OCI-LY3 (cell line): ENCODE measurements around the gene ZSCAN9.

Experiments used
- H2AFZ ChIP-seq: fragments of 200-600, 300-600 bp; shearing (Covaris generic); 2 replicates; pipeline ENCODE4 v1.6.0; 2014; ENCODE audit warnings: antibody characterized with exemption, low read depth, low read length
- H3K27ac ChIP-seq: fragments of 200-600, 300-600 bp; sonication (generic); 2 replicates; pipeline ENCODE4 v1.5.1; 2014; ENCODE audit warnings: mild to moderate bottlenecking, low read length, moderate library complexity, mixed read lengths
- H3K27me3 ChIP-seq: fragments of 200-600, 300-600 bp; sonication (generic); 2 replicates; pipeline ENCODE4 v1.6.1; 2014; ENCODE audit warnings: low read depth, low read length, mixed read lengths
- H3K36me3 ChIP-seq: fragments of 200-600, 300-600 bp; sonication (generic); replicated peaks from 2 replicates; pipeline ENCODE3; 2014; ENCODE audit warnings: low read depth, low read length, mixed read lengths
- H3K4me1 ChIP-seq: fragments of 300-600, 200-600 bp; sonication (generic); 2 replicates; pipeline ENCODE4 v1.6.1; 2014; ENCODE audit warnings: low read length, mixed read lengths
- H3K4me2 ChIP-seq: fragments of 200-600, 300-600 bp; sonication (generic); 2 replicates; pipeline ENCODE4 v1.6.1; 2014; ENCODE audit warnings: low read length, mixed read lengths
- H3K4me3 ChIP-seq: fragments of 300-600, 200-600 bp; sonication (generic); 2 replicates; pipeline ENCODE4 v1.5.1; 2014; ENCODE audit warnings: antibody characterized with exemption, mild to moderate bottlenecking, low read length, moderate library complexity
- H3K79me2 ChIP-seq: fragments of 300-600, 200-600 bp; shearing (Covaris generic); 2 replicates; pipeline ENCODE4 v1.6.1; 2014; ENCODE audit warnings: mild to moderate bottlenecking, low read length, mixed read lengths
- H3K9ac ChIP-seq: fragments of 300-600, 200-600 bp; shearing (Covaris generic); 2 replicates; pipeline ENCODE4 v1.6.0; 2014; ENCODE audit warnings: mild to moderate bottlenecking, low read length, moderate library complexity
- H3K9me3 ChIP-seq: fragments of 200-600, 300-600 bp; shearing (Covaris generic); 2 replicates; pipeline ENCODE4 v1.6.1; 2014; ENCODE audit warnings: low read length, mixed read lengths; ENCODE audit not compliant: insufficient read depth
- H4K20me1 ChIP-seq: fragments of 200-600, 300-600 bp; sonication (generic); 2 replicates; pipeline ENCODE4 v1.6.1; 2016; ENCODE audit warnings: low read length, mixed read lengths; ENCODE audit not compliant: insufficient read depth
- EZH2phosphoT487 ChIP-seq: fragments of 200-600 bp; shearing (Covaris generic); IDR thresholded peaks from 2 replicates; pipeline ENCODE4 v1.6.1; 2018; ENCODE audit warnings: antibody characterized with exemption, mixed run types, low read depth
- TF ChIP-seq, protein P1 (sequence below): fragments of 200-600, 300-600 bp; sonication (generic); IDR thresholded peaks from 2 replicates; pipeline ENCODE4 v1.5.1; 2014; ENCODE audit warnings: antibody characterized with exemption, low read length, low read depth

Gene ZSCAN9

GRCh38 chr6:28224131-28225055 is 682 bp upstream of the ZSCAN9 start:
- peak overlapping the region; percentile 78; the same call in 1 of the 2 replicates for H2AFZ ChIP-seq
- peak overlapping the region; percentile 93 for H3K4me3 ChIP-seq

DNA sequence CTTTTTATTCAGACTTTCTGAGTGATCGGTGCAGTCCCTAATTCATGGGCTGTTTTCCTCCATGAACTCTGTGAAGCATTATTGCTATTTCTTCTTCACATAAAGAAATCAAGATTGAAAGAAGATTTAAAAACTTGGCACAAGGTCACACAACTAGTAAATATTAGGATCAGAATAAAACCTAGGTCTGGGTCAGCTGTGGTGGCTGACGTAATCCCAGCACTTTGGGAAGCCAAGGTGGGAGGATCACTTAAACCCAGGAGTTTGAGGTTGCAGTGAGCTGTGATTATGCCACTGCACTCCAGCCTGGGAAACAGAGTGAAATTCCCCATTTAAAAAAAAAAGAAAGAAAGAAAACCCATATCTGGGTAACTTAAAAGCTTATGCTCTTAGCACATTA is 1.4 kb downstream of the ZSCAN9 start:
- no peak overlapping the region for H3K27ac ChIP-seq

More at GRCh38 chr6:28224131-28225055, 682 bp upstream of the ZSCAN9 start:
- H3K9ac ChIP-seq, result peak overlapping the region; percentile 84
- H3K79me2 ChIP-seq, result peaks cover 10% of the 10 kb centered on the region
- H3K27ac ChIP-seq, result peak overlapping the region; percentile 22; the same call in 1 of the 2 replicates
- H3K27me3 ChIP-seq, result no peaks in the 10 kb centered on the region
- no peaks in the 10 kb centered on the region for H4K20me1 ChIP-seq
- H3K36me3 ChIP-seq, result peaks cover 17% of the 10 kb centered on the region
- peak overlapping the region; percentile 87 for H3K4me2 ChIP-seq
- peaks cover 9% of the 10 kb centered on the region for H3K4me1 ChIP-seq
- H3K9me3 ChIP-seq, result no peaks in the 10 kb centered on the region
- no peak for TF ChIP-seq EZH2phosphoT487

DNA sequence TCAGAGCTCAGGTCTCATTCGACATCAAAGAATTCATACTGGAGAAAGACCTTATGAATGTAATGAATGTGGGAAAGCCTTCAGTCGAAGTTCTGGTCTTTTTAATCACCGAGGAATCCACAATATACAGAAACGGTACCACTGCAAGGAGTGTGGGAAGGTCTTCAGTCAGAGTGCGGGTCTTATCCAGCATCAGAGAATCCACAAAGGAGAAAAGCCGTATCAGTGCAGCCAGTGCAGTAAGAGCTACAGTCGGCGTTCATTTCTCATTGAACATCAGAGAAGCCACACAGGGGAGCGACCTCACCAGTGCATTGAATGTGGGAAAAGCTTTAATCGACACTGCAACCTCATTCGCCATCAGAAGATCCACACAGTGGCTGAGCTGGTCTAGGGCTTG is 7.7 kb downstream of the ZSCAN9 start:
- Histone ChIP-seq H3K36me3 (peaks cover 18% of the 10 kb centered on the region), H3K4me2 (no peak overlapping the region), H4K20me1 (no peaks in the 10 kb centered on the region)

More for the DNA sequence above, 1.4 kb downstream of the ZSCAN9 start:
- Histone ChIP-seq H3K9ac (no peak overlapping the region), H3K4me3 (no peak overlapping the region), H3K9me3 (no peaks in the 10 kb centered on the region), H3K4me2 (peak overlapping the region; percentile 87; the same call in 1 of the 2 replicates), H3K36me3 (peaks cover 21% of the 10 kb centered on the region), H3K4me1 (peaks cover 9% of the 10 kb centered on the region), H4K20me1 (no peaks in the 10 kb centered on the region), H3K27me3 (no peaks in the 10 kb centered on the region), H2AFZ (no peak overlapping the region), H3K79me2 (peaks cover 10% of the 10 kb centered on the region)
- TF ChIP-seq, protein P1, sequence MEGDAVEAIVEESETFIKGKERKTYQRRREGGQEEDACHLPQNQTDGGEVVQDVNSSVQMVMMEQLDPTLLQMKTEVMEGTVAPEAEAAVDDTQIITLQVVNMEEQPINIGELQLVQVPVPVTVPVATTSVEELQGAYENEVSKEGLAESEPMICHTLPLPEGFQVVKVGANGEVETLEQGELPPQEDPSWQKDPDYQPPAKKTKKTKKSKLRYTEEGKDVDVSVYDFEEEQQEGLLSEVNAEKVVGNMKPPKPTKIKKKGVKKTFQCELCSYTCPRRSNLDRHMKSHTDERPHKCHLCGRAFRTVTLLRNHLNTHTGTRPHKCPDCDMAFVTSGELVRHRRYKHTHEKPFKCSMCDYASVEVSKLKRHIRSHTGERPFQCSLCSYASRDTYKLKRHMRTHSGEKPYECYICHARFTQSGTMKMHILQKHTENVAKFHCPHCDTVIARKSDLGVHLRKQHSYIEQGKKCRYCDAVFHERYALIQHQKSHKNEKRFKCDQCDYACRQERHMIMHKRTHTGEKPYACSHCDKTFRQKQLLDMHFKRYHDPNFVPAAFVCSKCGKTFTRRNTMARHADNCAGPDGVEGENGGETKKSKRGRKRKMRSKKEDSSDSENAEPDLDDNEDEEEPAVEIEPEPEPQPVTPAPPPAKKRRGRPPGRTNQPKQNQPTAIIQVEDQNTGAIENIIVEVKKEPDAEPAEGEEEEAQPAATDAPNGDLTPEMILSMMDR, result no peak
- no peak for TF ChIP-seq EZH2phosphoT487

DNA sequence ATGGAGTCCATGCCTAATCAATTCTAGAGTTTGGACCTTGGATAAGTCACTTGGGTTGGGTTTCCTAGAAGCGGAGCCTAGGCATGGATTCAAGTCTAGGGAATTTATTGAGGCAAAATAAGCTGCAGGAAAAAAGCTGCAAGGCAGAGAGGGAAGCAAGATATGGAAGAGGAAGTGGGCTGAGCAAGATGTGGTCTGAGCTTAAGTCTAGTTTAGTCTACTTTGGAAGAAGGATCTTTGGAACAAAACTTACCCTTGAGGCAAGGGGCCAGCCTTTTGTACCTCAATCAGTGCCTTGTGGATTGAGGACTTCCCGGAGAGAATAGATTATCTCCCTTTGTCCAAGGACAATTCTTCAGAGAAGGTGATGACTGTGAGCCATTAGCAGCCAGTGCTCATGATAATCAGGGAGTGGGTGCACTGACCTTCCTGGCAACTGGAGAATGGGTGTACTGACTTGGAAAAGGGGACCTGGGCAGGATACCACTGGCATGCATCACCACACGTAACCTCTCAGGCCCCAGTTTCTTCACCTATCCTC is 10.9 kb downstream of the ZSCAN9 start:
- H3K9me3 ChIP-seq, result no peaks in the 10 kb centered on the region
- no peak overlapping the region for H3K4me2 ChIP-seq
- no peak overlapping the region for H3K9ac ChIP-seq
- no peak overlapping the region for H3K27ac ChIP-seq
- H3K36me3 ChIP-seq, result peaks cover 5% of the 10 kb centered on the region
- TF ChIP-seq, protein P1, result no peak
- TF ChIP-seq EZH2phosphoT487, result no peak
- H4K20me1 ChIP-seq, result no peaks in the 10 kb centered on the region
- no peaks in the 10 kb centered on the region for H3K27me3 ChIP-seq
- H2AFZ ChIP-seq, result no peak overlapping the region
- H3K4me1 ChIP-seq, result no peaks in the 10 kb centered on the region
- no peaks in the 10 kb centered on the region for H3K79me2 ChIP-seq
- no peak overlapping the region for H3K4me3 ChIP-seq

More for the DNA sequence above, 7.7 kb downstream of the ZSCAN9 start:
- no peak for TF ChIP-seq EZH2phosphoT487
- TF ChIP-seq, protein P1, result no peak
- Histone ChIP-seq H3K27me3 (no peaks in the 10 kb centered on the region), H3K4me1 (no peaks in the 10 kb centered on the region), H3K9ac (no peak overlapping the region), H2AFZ (no peak overlapping the region), H3K79me2 (no peaks in the 10 kb centered on the region), H3K27ac (no peak overlapping the region), H3K9me3 (no peaks in the 10 kb centered on the region), H3K4me3 (no peak overlapping the region)
